ENCODE results near the gene SYNDIG1. TPM values are rescaled to one million over a fixed set of nuclear protein-coding genes. Genes with fewer than 3 reads are reported as not detected.

SYNDIG1 gene
- total and polyA plus RNA-seq, 9 of the 15 experiments (the other 6 are each of a cell fraction or from before 2014, with no cell fraction given), result not detected

DNA sequence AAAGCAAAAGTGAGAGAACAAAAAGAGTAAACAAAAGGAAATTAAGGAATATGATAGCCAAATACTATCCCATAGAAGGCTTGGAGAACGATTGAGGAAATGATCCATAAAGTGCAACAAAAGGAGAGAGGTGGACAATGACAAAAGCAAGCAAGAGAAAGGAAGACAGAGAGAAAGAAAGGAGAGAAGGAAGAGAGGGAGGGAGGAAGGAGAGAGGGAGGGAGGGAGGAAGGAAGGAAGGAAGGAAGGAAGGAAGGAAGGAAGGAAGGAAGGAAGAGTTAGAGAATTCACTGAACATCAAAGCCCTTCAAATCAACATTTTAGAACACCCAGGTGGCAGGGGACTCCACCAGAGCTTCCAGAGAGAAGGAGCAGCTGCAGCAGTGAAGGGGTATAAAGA, 185.0 kb downstream of the SYNDIG1 start (continued):
- TF ChIP-seq ZNF232 (CRISPR knock-in tag; IDR thresholded peaks at IDR 0.05), result no peak
- TF ChIP-seq ZNF696 (CRISPR knock-in tag; conservative IDR thresholded peaks at IDR 0.05), result no peak

- no peaks in the 10 kb centered on the region for H3K4me1 ChIP-seq (replicated peaks in 1 of 2; ENCODE audit: control insufficient read depth in 2 of 2, insufficient read depth in 2 of 2, low read length in 2 of 2)
- no peak overlapping the region for H2AFZ ChIP-seq (ENCODE audit: low read depth, low read length)
- H3K36me3 ChIP-seq (ENCODE audit: control insufficient read depth, insufficient read depth, low read length), result no peaks in the 10 kb centered on the region
- WGBS (ENCODE audit: insufficient coverage, low coverage, missing lambda C conversion rate), result 2% methylated on average over 10 of the region's 12 CpGs
- no peak overlapping the region for H3K4me2 ChIP-seq (ENCODE audit: insufficient read depth, low read length)
- ATAC-seq, result no peak
- in situ Hi-C loops (cut with MboI), result no loop called here
- no peaks in the 10 kb centered on the region for H3K9me3 ChIP-seq (replicated peaks; ENCODE audit: control insufficient read depth, insufficient read depth, low read depth, low read length)
- POLR2A ChIA-PET, result no interaction called here
- H3K9me1 ChIP-seq (ENCODE audit: control insufficient read depth, insufficient read depth, low read length), result no peaks in the 10 kb centered on the region
- H3K27ac ChIP-seq (ENCODE audit: extremely low read depth, low read depth, low read length), result no peak overlapping the region
- CTCF ChIA-PET (ENCODE audit: low intra/inter-chr PET ratio), result no interaction called here
- no peaks in the 10 kb centered on the region for H4K20me1 ChIP-seq (replicated peaks; ENCODE audit: control insufficient read depth, insufficient read depth, low read length)
- FAIRE-seq, result no peak
- H3K27me3 ChIP-seq (ENCODE audit: control insufficient read depth in 2 of 2, insufficient read depth in 2 of 2, low read length in 2 of 2), result peaks cover 0 to 11% of the 10 kb centered on the region in 2 experiments; a peak in 2 of 5 replicates
- BruUV-seq (replicated peaks), result no TSS peak
- no peak overlapping the region for H3K9ac ChIP-seq (ENCODE audit: insufficient read depth in 1 of 2, low read depth in 2 of 2, low read length in 2 of 2)
- intact Hi-C loops (cut with micrococcal nuclease), result no loop called here
- DNase-seq (ENCODE audit: extremely low read depth in 1 of 4, low spot score in 3 of 4), result no peak
- H3K4me3 ChIP-seq, result no peak overlapping the region
- TF ChIP-seq, protein P1, sequence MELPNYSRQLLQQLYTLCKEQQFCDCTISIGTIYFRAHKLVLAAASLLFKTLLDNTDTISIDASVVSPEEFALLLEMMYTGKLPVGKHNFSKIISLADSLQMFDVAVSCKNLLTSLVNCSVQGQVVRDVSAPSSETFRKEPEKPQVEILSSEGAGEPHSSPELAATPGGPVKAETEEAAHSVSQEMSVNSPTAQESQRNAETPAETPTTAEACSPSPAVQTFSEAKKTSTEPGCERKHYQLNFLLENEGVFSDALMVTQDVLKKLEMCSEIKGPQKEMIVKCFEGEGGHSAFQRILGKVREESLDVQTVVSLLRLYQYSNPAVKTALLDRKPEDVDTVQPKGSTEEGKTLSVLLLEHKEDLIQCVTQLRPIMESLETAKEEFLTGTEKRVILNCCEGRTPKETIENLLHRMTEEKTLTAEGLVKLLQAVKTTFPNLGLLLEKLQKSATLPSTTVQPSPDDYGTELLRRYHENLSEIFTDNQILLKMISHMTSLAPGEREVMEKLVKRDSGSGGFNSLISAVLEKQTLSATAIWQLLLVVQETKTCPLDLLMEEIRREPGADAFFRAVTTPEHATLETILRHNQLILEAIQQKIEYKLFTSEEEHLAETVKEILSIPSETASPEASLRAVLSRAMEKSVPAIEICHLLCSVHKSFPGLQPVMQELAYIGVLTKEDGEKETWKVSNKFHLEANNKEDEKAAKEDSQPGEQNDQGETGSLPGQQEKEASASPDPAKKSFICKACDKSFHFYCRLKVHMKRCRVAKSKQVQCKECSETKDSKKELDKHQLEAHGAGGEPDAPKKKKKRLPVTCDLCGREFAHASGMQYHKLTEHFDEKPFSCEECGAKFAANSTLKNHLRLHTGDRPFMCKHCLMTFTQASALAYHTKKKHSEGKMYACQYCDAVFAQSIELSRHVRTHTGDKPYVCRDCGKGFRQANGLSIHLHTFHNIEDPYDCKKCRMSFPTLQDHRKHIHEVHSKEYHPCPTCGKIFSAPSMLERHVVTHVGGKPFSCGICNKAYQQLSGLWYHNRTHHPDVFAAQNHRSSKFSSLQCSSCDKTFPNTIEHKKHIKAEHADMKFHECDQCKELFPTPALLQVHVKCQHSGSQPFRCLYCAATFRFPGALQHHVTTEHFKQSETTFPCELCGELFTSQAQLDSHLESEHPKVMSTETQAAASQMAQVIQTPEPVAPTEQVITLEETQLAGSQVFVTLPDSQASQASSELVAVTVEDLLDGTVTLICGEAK (IDR thresholded peaks at IDR 0.05), result no peak
- TF ChIP-seq, protein P1 (CRISPR knock-in tag; IDR thresholded peaks at IDR 0.05), result no peak
- no peak for TF ChIP-seq BRCA1 (IDR thresholded peaks at IDR 0.05)
- TF ChIP-seq BRCA1 (CRISPR knock-in tag; IDR thresholded peaks at IDR 0.05), result no peak
- no peak for TF ChIP-seq POLR2B (IDR thresholded peaks at IDR 0.05; ENCODE audit: low read depth, partially characterized antibody)
- no peak for TF ChIP-seq U2AF1 (optimal IDR thresholded peaks at IDR 0.05; ENCODE audit: low read depth, low read length)
- no peak for TF ChIP-seq POLR2G (IDR thresholded peaks at IDR 0.05; ENCODE audit: low read depth, low read length)
- TF ChIP-seq FOXA1 (IDR thresholded peaks at IDR 0.05; ENCODE audit: borderline replicate concordance), result no peak
- no peaks in the 10 kb centered on the region for H3K79me2 ChIP-seq (ENCODE audit: control insufficient read depth, insufficient read depth, low read length)
These were observed 187.0 kb downstream of the SYNDIG1 start for GRCh38 chr20:24656391-24656790.
